Fibroblast of pulmonary artery (primary cell): ENCODE data around the gene CCDC187.

Experiments used
- DNase-seq: peaks from one replicate; pipeline ENCODE4 v3.0.0-alpha.2; 2010; ENCODE audit warnings: low read depth
- H3K4me3 ChIP-seq: replicated peaks from 2 replicates; pipeline ENCODE4 v1.5.1; 2011; ENCODE audit warnings: low read depth, mild to moderate bottlenecking, control low read depth, low read length, moderate library complexity
- TF ChIP-seq, protein P1 (sequence below): IDR thresholded peaks from 2 replicates; pipeline ENCODE4 v1.5.1; 2011; ENCODE audit warnings: mild to moderate bottlenecking, control low read depth, low read length, inconsistent platforms; ENCODE audit errors: missing control alignments

Gene CCDC187

GRCh38 chr9:136330406-136330990 is 26.6 kb upstream of the CCDC187 start:
- no peak for DNase-seq
- no peak overlapping the region for H3K4me3 ChIP-seq
- TF ChIP-seq, protein P1, sequence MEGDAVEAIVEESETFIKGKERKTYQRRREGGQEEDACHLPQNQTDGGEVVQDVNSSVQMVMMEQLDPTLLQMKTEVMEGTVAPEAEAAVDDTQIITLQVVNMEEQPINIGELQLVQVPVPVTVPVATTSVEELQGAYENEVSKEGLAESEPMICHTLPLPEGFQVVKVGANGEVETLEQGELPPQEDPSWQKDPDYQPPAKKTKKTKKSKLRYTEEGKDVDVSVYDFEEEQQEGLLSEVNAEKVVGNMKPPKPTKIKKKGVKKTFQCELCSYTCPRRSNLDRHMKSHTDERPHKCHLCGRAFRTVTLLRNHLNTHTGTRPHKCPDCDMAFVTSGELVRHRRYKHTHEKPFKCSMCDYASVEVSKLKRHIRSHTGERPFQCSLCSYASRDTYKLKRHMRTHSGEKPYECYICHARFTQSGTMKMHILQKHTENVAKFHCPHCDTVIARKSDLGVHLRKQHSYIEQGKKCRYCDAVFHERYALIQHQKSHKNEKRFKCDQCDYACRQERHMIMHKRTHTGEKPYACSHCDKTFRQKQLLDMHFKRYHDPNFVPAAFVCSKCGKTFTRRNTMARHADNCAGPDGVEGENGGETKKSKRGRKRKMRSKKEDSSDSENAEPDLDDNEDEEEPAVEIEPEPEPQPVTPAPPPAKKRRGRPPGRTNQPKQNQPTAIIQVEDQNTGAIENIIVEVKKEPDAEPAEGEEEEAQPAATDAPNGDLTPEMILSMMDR: no peak

- no peak overlapping the region for H3K4me3 ChIP-seq
- TF ChIP-seq, protein P1: no peak
- DNase-seq: no peak
Observed at GRCh38 chr9:136329636-136330405, 25.9 kb upstream of the CCDC187 start.

DNA sequence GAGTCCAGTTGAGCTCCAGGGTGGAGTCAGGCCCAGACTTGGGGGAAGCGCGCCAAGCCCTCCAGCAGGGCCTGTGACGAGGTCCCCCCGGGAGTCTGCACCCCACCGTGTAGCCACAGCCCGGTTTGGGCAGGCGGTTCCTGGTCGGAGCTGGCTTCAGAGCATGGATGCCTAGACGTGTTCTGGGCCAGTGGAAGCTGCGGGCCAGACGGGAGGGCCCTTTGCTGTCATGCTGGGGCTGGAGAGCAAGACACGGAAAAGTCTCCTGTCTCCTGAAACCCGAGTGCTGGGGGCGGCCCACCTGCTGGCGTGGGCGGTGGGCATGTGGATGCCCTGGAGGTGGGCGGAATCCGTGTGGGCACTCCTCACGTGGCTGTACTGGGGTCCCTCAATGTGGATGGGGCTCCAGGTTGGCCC is 25.3 kb upstream of the CCDC187 start:
- peak overlapping the region; percentile 73 for H3K4me3 ChIP-seq
- DNase-seq: no peak
- TF ChIP-seq, protein P1: no peak

- H3K4me3 ChIP-seq: peak overlapping the region; percentile 73
- TF ChIP-seq, protein P1: no peak
- peak; percentile 60 for DNase-seq
Observed at GRCh38 chr9:136328622-136329041, 24.7 kb upstream of the CCDC187 start.

DNA sequence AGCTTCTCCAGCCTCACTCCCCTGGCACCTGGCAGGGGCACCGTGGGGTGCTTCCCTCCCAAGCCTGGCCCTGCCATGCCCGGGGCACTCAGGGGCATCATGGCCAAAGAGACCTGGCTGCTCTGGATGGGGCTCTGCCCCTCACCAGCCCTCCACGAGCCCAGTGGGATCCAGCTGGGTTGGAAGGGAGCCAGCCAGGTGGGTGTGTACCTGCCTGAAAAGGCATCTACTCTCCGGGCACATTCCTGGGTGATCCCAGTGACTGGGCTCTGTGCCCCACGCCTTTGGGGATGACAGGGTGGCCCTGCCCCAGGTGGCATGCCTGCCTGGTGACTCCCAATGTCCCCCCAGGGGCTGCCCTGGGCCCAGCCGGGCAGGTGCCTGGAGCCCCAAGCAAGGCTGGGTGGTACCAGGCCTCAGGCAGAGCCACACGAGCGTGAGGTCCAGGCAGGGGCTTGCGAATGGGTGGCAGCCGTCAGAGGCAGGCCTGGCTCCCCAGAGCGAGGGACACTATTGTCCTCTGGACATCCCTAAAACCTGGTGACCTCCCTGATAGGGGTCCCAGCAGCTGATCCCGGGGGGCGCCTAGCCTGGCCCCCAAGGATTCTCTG is 24.2 kb upstream of the CCDC187 start:
- no peak for DNase-seq
- TF ChIP-seq, protein P1: no peak
- peak overlapping the region; percentile 73 for H3K4me3 ChIP-seq

GRCh38 chr9:136327304-136327974 is 23.5 kb upstream of the CCDC187 start, which contains the start of gene GPSM1:
GPSM1 (plus strand) TSS chr9:136327539; CDS start chr9:136327696, 157 bp downstream.
- TF ChIP-seq, protein P1: no peak
- peak; percentile 55 for DNase-seq
- peak within 1 kb of the TSS; percentile 73 for H3K4me3 ChIP-seq
